Nephron (organoid): ENCODE measurements around the gene PDE11A.
"Not testable (repeated sequence)": the region's sequence is repeated elsewhere in the genome, so short reads cannot be mapped to it uniquely, and the experiment has no call there.

Source experiments
- H3K27ac Mint-ChIP-seq, 3 experiments: 2 replicates each; pipeline ENCODE4 v1.8.0; 2020; ENCODE audit warnings: mixed read lengths in 3 of 3, mild to moderate bottlenecking in 2 of 3, moderate library complexity in 1 of 3
- H3K27me3 Mint-ChIP-seq: 2 replicates; pipeline ENCODE4 v1.8.0; 2021; ENCODE audit warnings: low read depth, mild to moderate bottlenecking, moderate library complexity, mixed read lengths
- H3K36me3 Mint-ChIP-seq: 2 replicates; pipeline ENCODE4 v1.8.0; 2020; ENCODE audit warnings: low read depth, mixed read lengths
- H3K4me1 Mint-ChIP-seq: 2 replicates; pipeline ENCODE4 v1.8.0; 2020; ENCODE audit warnings: mixed read lengths
- H3K4me3 Mint-ChIP-seq, 3 experiments: 2 replicates each; pipeline ENCODE4 v1.8.0; 2020; ENCODE audit warnings: mild to moderate bottlenecking in 3 of 3, mixed read lengths in 3 of 3, moderate library complexity in 2 of 3
- H3K9me3 Mint-ChIP-seq: 2 replicates; pipeline ENCODE4 v1.8.0; 2020; ENCODE audit warnings: mixed read lengths
- TF ChIP-seq, protein P1 (sequence below), 3 experiments: fragments of 200-600 bp; sonication (generic); IDR thresholded peaks; one replicate each; pipeline ENCODE4 v1.5.0; 2021; ENCODE audit warnings: antibody characterized with exemption in 3 of 3; ENCODE audit not compliant: unreplicated experiment in 3 of 3

PDE11A gene

GRCh38 chr2:177796654-177797415 is 275.7 kb downstream of the PDE11A start:
- Mint-ChIP-seq H3K27ac (no peak overlapping the region), H3K4me1 (no peaks in the 10 kb centered on the region), H3K4me3 (no peak overlapping the region), H3K9me3 (no peaks in the 10 kb centered on the region), H3K27me3 (peaks cover 3% of the 10 kb centered on the region), H3K36me3 (no peaks in the 10 kb centered on the region)
- TF ChIP-seq, protein P1, sequence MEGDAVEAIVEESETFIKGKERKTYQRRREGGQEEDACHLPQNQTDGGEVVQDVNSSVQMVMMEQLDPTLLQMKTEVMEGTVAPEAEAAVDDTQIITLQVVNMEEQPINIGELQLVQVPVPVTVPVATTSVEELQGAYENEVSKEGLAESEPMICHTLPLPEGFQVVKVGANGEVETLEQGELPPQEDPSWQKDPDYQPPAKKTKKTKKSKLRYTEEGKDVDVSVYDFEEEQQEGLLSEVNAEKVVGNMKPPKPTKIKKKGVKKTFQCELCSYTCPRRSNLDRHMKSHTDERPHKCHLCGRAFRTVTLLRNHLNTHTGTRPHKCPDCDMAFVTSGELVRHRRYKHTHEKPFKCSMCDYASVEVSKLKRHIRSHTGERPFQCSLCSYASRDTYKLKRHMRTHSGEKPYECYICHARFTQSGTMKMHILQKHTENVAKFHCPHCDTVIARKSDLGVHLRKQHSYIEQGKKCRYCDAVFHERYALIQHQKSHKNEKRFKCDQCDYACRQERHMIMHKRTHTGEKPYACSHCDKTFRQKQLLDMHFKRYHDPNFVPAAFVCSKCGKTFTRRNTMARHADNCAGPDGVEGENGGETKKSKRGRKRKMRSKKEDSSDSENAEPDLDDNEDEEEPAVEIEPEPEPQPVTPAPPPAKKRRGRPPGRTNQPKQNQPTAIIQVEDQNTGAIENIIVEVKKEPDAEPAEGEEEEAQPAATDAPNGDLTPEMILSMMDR (IDR thresholded peaks at IDR 0.05; ENCODE audit: unreplicated experiment in 3 of 3) = no peak

- TF ChIP-seq, protein P1 (IDR thresholded peaks at IDR 0.05; ENCODE audit: unreplicated experiment in 3 of 3) = no peak
- peaks cover 3% of the 10 kb centered on the region for H3K27me3 Mint-ChIP-seq
- H3K27ac Mint-ChIP-seq = no peak overlapping the region
- no peaks in the 10 kb centered on the region for H3K4me1 Mint-ChIP-seq
- no peaks in the 10 kb centered on the region for H3K9me3 Mint-ChIP-seq
- no peaks in the 10 kb centered on the region for H3K36me3 Mint-ChIP-seq
- no peak overlapping the region for H3K4me3 Mint-ChIP-seq
Measured at GRCh38 chr2:177796011-177796410, 276.6 kb downstream of the PDE11A start.

GRCh38 chr2:177785143-177785542 is 287.4 kb downstream of the PDE11A start:
- H3K4me1 Mint-ChIP-seq, H3K27me3 Mint-ChIP-seq, H3K4me3 Mint-ChIP-seq, H3K27ac Mint-ChIP-seq, H3K36me3 Mint-ChIP-seq: not testable (repeated sequence)
- H3K9me3 Mint-ChIP-seq = peaks cover 15% of the 10 kb centered on the region

DNA sequence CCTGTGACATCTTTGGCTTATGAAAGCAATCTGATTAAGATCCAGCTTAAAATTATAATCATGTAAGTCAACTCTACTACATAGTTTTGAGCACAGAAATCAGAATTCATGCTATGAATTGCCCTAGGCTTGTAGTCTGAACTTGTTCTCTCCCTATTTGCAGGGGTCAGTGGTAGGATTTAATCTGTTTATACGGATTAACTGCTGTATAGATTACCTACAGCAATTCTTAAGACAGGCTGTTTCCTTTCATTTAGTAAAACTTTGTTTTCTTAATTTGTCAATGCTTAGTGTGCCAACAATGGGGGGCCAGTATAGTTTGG is 287.9 kb downstream of the PDE11A start:
- peaks cover 5% of the 10 kb centered on the region for H3K4me1 Mint-ChIP-seq
- H3K27me3 Mint-ChIP-seq = no peaks in the 10 kb centered on the region
- peaks cover 15% of the 10 kb centered on the region for H3K9me3 Mint-ChIP-seq
- H3K27ac Mint-ChIP-seq = no peak overlapping the region
- no peak overlapping the region for H3K4me3 Mint-ChIP-seq
- no peaks in the 10 kb centered on the region for H3K36me3 Mint-ChIP-seq
- TF ChIP-seq, protein P1 (IDR thresholded peaks at IDR 0.05; ENCODE audit: unreplicated experiment in 3 of 3) = no peak

DNA sequence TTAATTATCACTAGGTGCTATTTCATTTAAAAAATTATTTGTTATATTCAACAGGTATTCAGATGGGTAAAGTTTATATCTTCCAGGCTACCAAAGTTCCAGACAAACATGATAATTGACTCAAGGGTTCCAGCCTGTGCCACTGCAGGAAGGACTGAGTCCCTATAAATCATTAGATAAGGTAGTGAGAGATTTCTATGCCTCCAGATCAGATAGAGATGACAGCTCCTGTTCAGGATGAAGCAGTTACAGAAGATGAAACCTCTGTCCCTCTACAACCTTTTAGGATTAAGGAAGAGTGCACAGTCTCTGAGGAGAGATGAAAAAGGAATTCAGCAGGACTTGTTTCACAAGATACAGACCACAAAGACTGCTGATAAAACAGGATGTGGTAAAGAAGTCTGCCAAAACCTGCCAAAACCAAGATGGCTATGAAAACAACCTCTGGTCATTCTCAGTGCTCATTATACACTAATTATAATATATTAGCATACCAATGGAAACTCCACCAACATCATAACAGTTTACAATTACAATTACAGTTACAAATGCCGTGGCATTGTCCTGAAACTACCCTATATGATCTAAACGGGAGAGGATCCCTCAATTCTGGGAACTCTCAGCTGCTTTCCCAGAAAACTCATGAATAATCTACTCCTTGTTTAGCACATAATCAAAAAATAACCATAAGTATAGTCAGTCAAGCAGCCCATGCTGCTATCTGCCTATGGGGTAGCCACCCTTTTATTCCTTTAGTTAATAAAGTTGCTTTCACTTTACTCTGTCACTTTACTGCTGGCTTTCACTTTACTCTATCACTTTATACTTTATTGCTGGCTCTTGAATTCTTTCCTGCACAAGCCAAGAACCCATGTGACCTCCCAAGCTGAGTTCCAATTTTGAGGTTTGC is 288.5 kb downstream of the PDE11A start:
- TF ChIP-seq, protein P1 (IDR thresholded peaks at IDR 0.05; ENCODE audit: unreplicated experiment in 3 of 3) = no peak
- Mint-ChIP-seq H3K27me3 (no peaks in the 10 kb centered on the region), H3K36me3 (no peaks in the 10 kb centered on the region), H3K9me3 (peaks cover 15% of the 10 kb centered on the region), H3K4me3 (no peak overlapping the region), H3K4me1 (peaks cover 5% of the 10 kb centered on the region), H3K27ac (no peak overlapping the region)

- Mint-ChIP-seq H3K36me3 (no peaks in the 10 kb centered on the region), H3K27me3 (no peaks in the 10 kb centered on the region), H3K27ac (peak overlapping the region in 1 of 3 experiments; percentile 48), H3K9me3 (peaks cover 15% of the 10 kb centered on the region), H3K4me1 (peaks cover 5% of the 10 kb centered on the region), H3K4me3 (no peak overlapping the region)
- TF ChIP-seq, protein P1 (IDR thresholded peaks at IDR 0.05; ENCODE audit: unreplicated experiment in 3 of 3) = no peak
Measured at GRCh38 chr2:177783091-177783490, 289.5 kb downstream of the PDE11A start.
